ENCODE measurements around the gene MICB. TPM values are rescaled to one million over a fixed set of nuclear protein-coding genes. Genes with fewer than 3 reads are reported as not detected.

Gene MICB
- total and polyA plus RNA-seq, 4 donors = 0.19 to 4.9 (median 1.2) TPM

DNA sequence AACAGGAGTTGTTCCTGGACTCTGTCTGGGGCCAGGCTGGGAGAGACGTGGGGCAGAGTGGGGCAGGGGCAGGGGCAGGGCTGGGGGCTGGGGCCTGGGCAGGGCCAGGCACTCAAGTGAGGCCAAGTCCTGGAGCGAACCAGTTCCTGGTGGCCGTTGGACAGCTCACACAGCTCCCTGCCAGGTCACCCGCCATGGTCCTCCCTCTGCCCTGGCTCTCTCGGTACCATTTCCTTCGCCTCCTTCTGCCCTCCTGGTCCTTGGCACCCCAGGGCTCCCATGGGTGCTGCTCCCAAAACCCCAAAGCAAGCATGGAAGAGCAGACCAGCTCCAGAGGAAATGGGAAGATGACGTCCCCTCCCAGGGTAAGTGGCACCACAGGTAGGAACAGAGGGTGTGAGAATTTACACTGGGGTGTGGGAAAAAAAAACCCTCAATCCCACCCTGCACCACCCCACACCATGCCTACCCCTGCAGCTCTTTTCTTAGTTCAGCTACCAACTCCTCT is 30.9 kb downstream of the MICB start, which contains the start of gene MCCD1:
Gene MCCD1 (plus strand): TSS at position 142 of the 508 bp plus-strand sequence. CDS start 53 bp downstream, at position 195.
- no peak for DNase-seq (ENCODE audit: low spot score)
- H3K27me3 ChIP-seq (ENCODE audit: control insufficient read depth in 4 of 4, insufficient read depth in 4 of 4, low read length in 3 of 4) = no peaks in the 10 kb centered on the region

DNA sequence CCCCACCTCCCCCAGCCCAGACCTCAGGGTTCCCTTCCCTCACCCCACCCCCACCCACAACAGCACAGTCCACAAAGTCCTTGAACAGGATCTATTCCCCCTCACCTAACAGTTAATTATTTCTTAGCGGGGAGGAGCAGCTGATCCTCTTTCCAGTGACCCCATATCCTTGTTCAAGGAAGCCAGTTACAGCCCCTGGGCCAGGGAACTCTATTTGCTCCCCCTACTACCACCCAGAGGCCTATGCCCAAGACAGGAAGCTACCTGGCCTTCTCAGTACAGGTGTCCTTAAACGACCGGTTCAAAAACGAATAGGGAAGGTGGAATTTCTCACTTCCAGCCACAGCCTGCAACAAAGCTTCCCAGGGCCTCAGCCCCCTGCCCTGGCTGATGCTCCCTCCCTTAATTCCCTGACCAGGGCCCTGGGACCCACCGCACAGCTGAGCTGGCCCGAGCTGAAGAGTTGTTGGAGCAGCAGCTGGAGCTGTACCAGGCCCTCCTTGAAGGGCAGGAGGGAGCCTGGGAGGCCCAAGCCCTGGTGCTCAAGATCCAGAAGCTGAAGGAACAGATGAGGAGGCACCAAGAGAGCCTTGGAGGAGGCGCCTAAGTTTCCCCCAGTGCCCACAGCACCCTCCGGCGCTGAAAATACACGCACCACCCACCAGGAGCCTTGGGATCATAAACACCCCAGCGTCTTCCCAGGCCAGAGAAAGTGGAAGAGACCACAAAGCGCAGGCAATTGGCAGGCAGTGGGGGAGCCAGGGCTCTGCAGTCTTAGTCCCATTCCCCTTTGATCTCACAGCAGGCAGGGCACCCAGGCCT is 31.6 kb downstream of the MICB start:
- H3K9me3 ChIP-seq (ENCODE audit: control insufficient read depth in 4 of 4, low read length in 3 of 4) = no peaks in the 10 kb centered on the region
- peaks cover 15 to 45% (median 36%) of the 10 kb centered on the region in 4 donors for H3K36me3 ChIP-seq (ENCODE audit: control insufficient read depth in 4 of 4, insufficient read depth in 3 of 4, low read depth in 1 of 4, low read length in 3 of 4)
- WGBS = 57% methylated on average over 12 of the region's 12 CpGs
- H3K9ac ChIP-seq (ENCODE audit: low read depth in 1 of 2, low read length in 2 of 2) = no peak overlapping the region
- TF ChIP-seq, protein P1, sequence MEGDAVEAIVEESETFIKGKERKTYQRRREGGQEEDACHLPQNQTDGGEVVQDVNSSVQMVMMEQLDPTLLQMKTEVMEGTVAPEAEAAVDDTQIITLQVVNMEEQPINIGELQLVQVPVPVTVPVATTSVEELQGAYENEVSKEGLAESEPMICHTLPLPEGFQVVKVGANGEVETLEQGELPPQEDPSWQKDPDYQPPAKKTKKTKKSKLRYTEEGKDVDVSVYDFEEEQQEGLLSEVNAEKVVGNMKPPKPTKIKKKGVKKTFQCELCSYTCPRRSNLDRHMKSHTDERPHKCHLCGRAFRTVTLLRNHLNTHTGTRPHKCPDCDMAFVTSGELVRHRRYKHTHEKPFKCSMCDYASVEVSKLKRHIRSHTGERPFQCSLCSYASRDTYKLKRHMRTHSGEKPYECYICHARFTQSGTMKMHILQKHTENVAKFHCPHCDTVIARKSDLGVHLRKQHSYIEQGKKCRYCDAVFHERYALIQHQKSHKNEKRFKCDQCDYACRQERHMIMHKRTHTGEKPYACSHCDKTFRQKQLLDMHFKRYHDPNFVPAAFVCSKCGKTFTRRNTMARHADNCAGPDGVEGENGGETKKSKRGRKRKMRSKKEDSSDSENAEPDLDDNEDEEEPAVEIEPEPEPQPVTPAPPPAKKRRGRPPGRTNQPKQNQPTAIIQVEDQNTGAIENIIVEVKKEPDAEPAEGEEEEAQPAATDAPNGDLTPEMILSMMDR (IDR thresholded peaks at IDR 0.05; ENCODE audit: low read depth, low read length, missing input control) = no peak
- TF ChIP-seq RXRA (IDR thresholded peaks at IDR 0.05) (no peak), YY1 (IDR thresholded peaks at IDR 0.05) (no peak), TAF1 (conservative IDR thresholded peaks at IDR 0.05) (no peak), EGR1 (IDR thresholded peaks at IDR 0.05; ENCODE audit: low read depth in 2 of 2) (no peak)
- TF ChIP-seq, protein P2, sequence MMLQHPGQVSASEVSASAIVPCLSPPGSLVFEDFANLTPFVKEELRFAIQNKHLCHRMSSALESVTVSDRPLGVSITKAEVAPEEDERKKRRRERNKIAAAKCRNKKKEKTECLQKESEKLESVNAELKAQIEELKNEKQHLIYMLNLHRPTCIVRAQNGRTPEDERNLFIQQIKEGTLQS (IDR thresholded peaks at IDR 0.05) = no peak
- TF ChIP-seq, protein P3, sequence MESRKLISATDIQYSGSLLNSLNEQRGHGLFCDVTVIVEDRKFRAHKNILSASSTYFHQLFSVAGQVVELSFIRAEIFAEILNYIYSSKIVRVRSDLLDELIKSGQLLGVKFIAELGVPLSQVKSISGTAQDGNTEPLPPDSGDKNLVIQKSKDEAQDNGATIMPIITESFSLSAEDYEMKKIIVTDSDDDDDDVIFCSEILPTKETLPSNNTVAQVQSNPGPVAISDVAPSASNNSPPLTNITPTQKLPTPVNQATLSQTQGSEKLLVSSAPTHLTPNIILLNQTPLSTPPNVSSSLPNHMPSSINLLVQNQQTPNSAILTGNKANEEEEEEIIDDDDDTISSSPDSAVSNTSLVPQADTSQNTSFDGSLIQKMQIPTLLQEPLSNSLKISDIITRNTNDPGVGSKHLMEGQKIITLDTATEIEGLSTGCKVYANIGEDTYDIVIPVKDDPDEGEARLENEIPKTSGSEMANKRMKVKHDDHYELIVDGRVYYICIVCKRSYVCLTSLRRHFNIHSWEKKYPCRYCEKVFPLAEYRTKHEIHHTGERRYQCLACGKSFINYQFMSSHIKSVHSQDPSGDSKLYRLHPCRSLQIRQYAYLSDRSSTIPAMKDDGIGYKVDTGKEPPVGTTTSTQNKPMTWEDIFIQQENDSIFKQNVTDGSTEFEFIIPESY (IDR thresholded peaks at IDR 0.05) = no peak
- no peaks in the 10 kb centered on the region for H3K27me3 ChIP-seq (ENCODE audit: control insufficient read depth in 4 of 4, insufficient read depth in 4 of 4, low read length in 3 of 4)
- no peak for DNase-seq (ENCODE audit: low spot score)
- H3K4me3 ChIP-seq (ENCODE audit: low read depth in 1 of 3, low read length in 3 of 3) = no peak overlapping the region
- peaks cover 0 to 4% (median 2%) of the 10 kb centered on the region in 4 donors for H3K4me1 ChIP-seq (ENCODE audit: control insufficient read depth in 4 of 4, insufficient read depth in 4 of 4, low read length in 3 of 4)
- no peak overlapping the region for H3K27ac ChIP-seq (ENCODE audit: low read depth in 1 of 2, low read length in 2 of 2)

More for the DNA sequence above, 30.9 kb downstream of the MICB start, which contains the start of gene MCCD1:
- Histone ChIP-seq H3K9me3 (ENCODE audit: control insufficient read depth in 4 of 4, low read length in 3 of 4) (no peaks in the 10 kb centered on the region), H3K4me3 (ENCODE audit: low read depth in 1 of 3, low read length in 3 of 3) (no peak within 1 kb of the TSS), H3K36me3 (ENCODE audit: control insufficient read depth in 4 of 4, insufficient read depth in 3 of 4, low read depth in 1 of 4, low read length in 3 of 4) (peaks cover 8 to 39% (median 32%) of the 10 kb centered on the region in 4 donors), H3K4me1 (ENCODE audit: control insufficient read depth in 4 of 4, insufficient read depth in 4 of 4, low read length in 3 of 4) (peaks cover 0 to 4% (median 2%) of the 10 kb centered on the region in 4 donors), H3K27ac (ENCODE audit: low read depth in 1 of 2, low read length in 2 of 2) (no peak within 1 kb of the TSS), H3K9ac (ENCODE audit: low read depth in 1 of 2, low read length in 2 of 2) (no peak within 1 kb of the TSS)
- WGBS = 67% methylated on average over 7 of the region's 7 CpGs
- TF ChIP-seq, protein P2 (IDR thresholded peaks at IDR 0.05) = no peak
- TF ChIP-seq, protein P3 (IDR thresholded peaks at IDR 0.05) = no peak
- no peak for TF ChIP-seq FOXA1 (IDR thresholded peaks at IDR 0.05)
